Activated naive CD4-positive, alpha-beta T cell treated with anti-CD3 and anti-CD28 coated beads, Interleukin-2, amount 10 ng/mL, durations not matched to agents 7 days and 5 days (primary cell): ENCODE data around the gene GANC.
"Not testable (repeated sequence)": the region's sequence is repeated elsewhere in the genome, so short reads cannot be mapped to it uniquely, and the experiment has no call there.

Experiments
- CTCF ChIA-PET: fragments of 350-600 bp; sonication (Branson Sonifier 250); formaldehyde crosslinking; loops from one replicate; lab custom pipeline; 2021; ENCODE audit warnings: antibody characterized with exemption; lab: Charles Lee
- DNase-seq: peaks from one replicate; pipeline ENCODE4 v3.0.0-alpha.2; 2020
- H3K27ac Mint-ChIP-seq: one replicate; pipeline ENCODE4 v1.8.0; 2021; ENCODE audit warnings: mild to moderate bottlenecking, moderate library complexity, mixed read lengths
- H3K27me3 Mint-ChIP-seq: one replicate; pipeline ENCODE4 v1.8.0; 2021; ENCODE audit warnings: mild to moderate bottlenecking, mixed read lengths
- H3K36me3 Mint-ChIP-seq: one replicate; pipeline ENCODE4 v1.8.0; 2021; ENCODE audit warnings: mixed read lengths
- H3K4me1 Mint-ChIP-seq: one replicate; pipeline ENCODE4 v1.8.0; 2021; ENCODE audit warnings: mixed read lengths
- H3K4me3 Mint-ChIP-seq: one replicate; pipeline ENCODE4 v1.8.0; 2021; ENCODE audit warnings: mild to moderate bottlenecking, moderate library complexity, mixed read lengths
- H3K9me3 Mint-ChIP-seq: one replicate; pipeline ENCODE4 v1.8.0; 2021; ENCODE audit warnings: mixed read lengths

GANC gene

DNA sequence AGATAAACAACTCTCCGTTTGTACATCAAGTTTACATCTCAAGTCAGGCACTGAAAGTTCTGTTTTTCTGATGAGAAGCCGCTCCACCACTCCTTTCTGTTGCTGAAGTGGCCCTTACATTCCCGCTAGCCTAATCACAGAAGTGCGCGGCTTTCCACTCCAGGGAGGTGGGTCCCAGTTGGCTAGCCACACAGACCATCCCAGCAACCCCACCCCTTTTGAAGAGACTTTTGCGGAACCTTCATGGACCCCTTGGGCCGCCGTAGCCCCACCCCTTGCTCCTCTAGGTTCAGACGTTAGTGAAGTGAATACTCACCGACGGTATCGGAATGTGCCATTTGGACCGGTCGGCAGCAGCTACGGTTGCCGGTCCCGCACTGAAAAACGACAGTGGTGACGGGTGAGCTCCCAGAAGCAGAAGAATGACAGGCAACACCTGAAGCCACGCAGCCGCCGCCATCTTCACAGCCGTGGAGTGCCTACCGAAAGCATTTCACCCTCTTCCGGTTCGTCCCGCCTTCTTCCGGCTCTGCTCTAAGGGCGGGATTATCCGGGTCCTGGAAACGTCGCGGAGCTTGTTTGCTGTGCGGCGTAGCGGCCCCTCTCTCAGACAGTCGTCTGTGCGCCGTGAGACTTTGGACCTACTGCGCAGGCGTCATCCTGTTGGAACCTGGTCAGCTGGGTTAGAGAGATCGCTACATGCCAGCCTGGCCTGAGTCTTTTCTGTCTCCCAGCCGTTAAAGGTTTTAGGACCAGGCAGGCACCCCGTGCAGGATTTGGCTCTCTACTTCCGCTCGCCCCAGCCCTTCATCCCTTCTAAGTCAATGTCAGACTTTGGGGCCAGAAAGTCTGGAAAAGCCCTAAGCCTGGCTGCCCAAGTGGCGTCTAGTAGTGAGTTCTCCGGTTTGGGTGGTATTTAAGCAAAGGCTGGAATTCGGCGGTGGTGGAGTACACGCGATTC is at the start of gene GANC, which contains the start of gene TMEM87A:
TSS of gene GANC (plus strand) at position 263 of the 961 bp plus-strand sequence. CDS start 1,281 bp downstream, outside the sequence.
TSS of gene TMEM87A (minus strand) at position 495 of the 961 bp plus-strand sequence. CDS start at position 460, 35 bp downstream.
- CTCF ChIA-PET, result no interaction called here
- Mint-ChIP-seq H3K4me1 (peaks cover 57% of the 10 kb centered on the region), H3K36me3 (peaks cover 28% of the 10 kb centered on the region), H3K9me3 (no peaks in the 10 kb centered on the region), H3K27me3 (no peaks in the 10 kb centered on the region), H3K4me3 (peak within 1 kb of the TSS; percentile 99), H3K27ac (peak within 1 kb of the TSS; percentile 94)
- peak; percentile 98 for DNase-seq

GRCh38 chr15:42226648-42227047 is 46.4 kb upstream of the GANC start:
- Mint-ChIP-seq H3K27ac (no peak overlapping the region), H3K27me3 (no peaks in the 10 kb centered on the region), H3K4me3 (no peak overlapping the region), H3K4me1 (no peaks in the 10 kb centered on the region), H3K36me3 (peaks cover 35% of the 10 kb centered on the region), H3K9me3 (no peaks in the 10 kb centered on the region)
- CTCF ChIA-PET, result no interaction called here
- DNase-seq, result no peak

DNA sequence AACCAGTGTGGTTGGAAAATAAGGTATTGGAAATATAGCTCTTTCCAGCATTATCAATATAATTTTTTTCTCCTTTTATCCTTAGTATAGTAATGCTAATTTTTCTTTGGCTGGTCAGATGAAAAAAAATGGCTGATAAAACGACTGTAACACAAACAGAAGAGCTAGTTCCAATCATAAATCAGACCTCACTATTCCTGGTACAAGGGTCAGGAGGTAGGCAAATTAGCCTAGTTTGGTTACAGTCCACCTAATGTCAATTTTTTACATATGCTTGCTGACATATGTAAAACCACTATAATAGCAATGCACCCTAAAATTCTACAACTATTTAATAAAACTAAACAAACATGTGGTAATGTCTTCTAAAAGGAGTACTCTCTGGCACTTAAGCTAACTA is 45.0 kb upstream of the GANC start:
- Mint-ChIP-seq H3K36me3 (peaks cover 40% of the 10 kb centered on the region), H3K27me3 (no peaks in the 10 kb centered on the region), H3K9me3 (no peaks in the 10 kb centered on the region), H3K4me3 (no peak overlapping the region), H3K4me1 (no peaks in the 10 kb centered on the region), H3K27ac (no peak overlapping the region)
- no peak for DNase-seq
- CTCF ChIA-PET, result no interaction called here

- H3K27me3 Mint-ChIP-seq, H3K27ac Mint-ChIP-seq, CTCF ChIA-PET, H3K4me3 Mint-ChIP-seq, H3K4me1 Mint-ChIP-seq, DNase-seq, H3K9me3 Mint-ChIP-seq: not testable (repeated sequence)
- peaks cover 35% of the 10 kb centered on the region for H3K36me3 Mint-ChIP-seq
Measured at GRCh38 chr15:42228981-42229380, 44.0 kb upstream of the GANC start.

DNA sequence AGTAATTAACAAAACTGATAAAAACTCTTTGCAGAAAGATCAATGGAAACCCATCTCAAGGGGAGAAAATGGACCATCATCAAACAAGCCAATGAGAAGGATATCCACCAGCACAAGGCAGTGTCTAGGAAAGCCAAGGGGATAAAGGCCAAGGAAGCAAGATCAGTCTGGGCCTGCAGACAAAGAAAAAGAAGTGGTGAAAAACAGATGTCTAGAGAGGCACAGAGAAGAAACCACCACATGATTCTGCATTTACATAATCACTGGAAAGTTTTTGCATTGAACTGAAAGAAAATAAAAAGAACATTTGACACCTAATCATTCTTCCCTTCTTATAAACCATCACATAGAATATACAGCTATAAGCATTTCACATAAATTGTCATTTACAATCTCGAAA is 41.9 kb upstream of the GANC start:
- H3K36me3 Mint-ChIP-seq, result peaks cover 30% of the 10 kb centered on the region
- no peaks in the 10 kb centered on the region for H3K27me3 Mint-ChIP-seq
- no peak overlapping the region for H3K4me3 Mint-ChIP-seq
- no peak for DNase-seq
- CTCF ChIA-PET, result no interaction called here
- H3K9me3 Mint-ChIP-seq, result no peaks in the 10 kb centered on the region
- H3K27ac Mint-ChIP-seq, result no peak overlapping the region
- no peaks in the 10 kb centered on the region for H3K4me1 Mint-ChIP-seq

DNA sequence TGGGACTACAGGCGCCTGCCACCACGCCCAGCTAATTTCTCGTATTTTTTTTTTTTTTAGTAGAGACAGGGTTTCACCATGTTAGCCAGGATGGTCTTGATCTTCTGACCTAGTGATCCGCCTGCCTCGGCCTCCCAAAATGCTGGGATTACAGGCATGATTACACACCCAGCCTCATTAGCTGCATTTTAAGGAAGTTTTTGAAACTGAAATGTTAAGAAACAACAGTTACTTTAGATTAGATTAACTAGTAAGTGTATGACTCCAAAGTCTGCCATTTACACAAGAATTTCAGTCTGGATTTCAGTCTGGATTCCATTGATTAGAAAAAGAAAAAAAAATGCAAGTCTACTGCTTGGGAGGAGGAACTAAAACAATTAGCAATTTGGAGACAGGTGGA is 40.4 kb upstream of the GANC start:
- peaks cover 27% of the 10 kb centered on the region for H3K36me3 Mint-ChIP-seq
- CTCF ChIA-PET, result no interaction called here
- H3K4me1 Mint-ChIP-seq, result no peaks in the 10 kb centered on the region
- no peaks in the 10 kb centered on the region for H3K9me3 Mint-ChIP-seq
- no peak overlapping the region for H3K27ac Mint-ChIP-seq
- DNase-seq, result no peak
- H3K27me3 Mint-ChIP-seq, result no peaks in the 10 kb centered on the region
- H3K4me3 Mint-ChIP-seq, result no peak overlapping the region

- CTCF ChIA-PET, result no interaction called here
- no peaks in the 10 kb centered on the region for H3K4me1 Mint-ChIP-seq
- H3K27me3 Mint-ChIP-seq, result no peaks in the 10 kb centered on the region
- no peak overlapping the region for H3K27ac Mint-ChIP-seq
- no peaks in the 10 kb centered on the region for H3K9me3 Mint-ChIP-seq
- no peak overlapping the region for H3K4me3 Mint-ChIP-seq
- DNase-seq, result no peak
- peaks cover 29% of the 10 kb centered on the region for H3K36me3 Mint-ChIP-seq
Measured at GRCh38 chr15:42233107-42233506, 39.9 kb upstream of the GANC start.

- Mint-ChIP-seq H3K9me3 (no peaks in the 10 kb centered on the region), H3K4me1 (peaks cover 24% of the 10 kb centered on the region), H3K27me3 (no peaks in the 10 kb centered on the region), H3K27ac (no peak overlapping the region), H3K36me3 (peaks cover 50% of the 10 kb centered on the region), H3K4me3 (no peak overlapping the region)
- CTCF ChIA-PET, result no interaction called here
- no peak for DNase-seq
Measured at GRCh38 chr15:42239528-42240182, 33.3 kb upstream of the GANC start.

- no peak for DNase-seq
- Mint-ChIP-seq H3K36me3 (peaks cover 45% of the 10 kb centered on the region), H3K27ac (no peak overlapping the region), H3K9me3 (no peaks in the 10 kb centered on the region), H3K27me3 (no peaks in the 10 kb centered on the region), H3K4me3 (no peak overlapping the region), H3K4me1 (peaks cover 24% of the 10 kb centered on the region)
- CTCF ChIA-PET, result no interaction called here
Measured at GRCh38 chr15:42240823-42241222, 32.2 kb upstream of the GANC start.

GRCh38 chr15:42253300-42253699 is 19.7 kb upstream of the GANC start:
- no peak for DNase-seq
- Mint-ChIP-seq H3K9me3 (peaks cover 23% of the 10 kb centered on the region), H3K4me1 (no peaks in the 10 kb centered on the region), H3K36me3 (peaks cover 59% of the 10 kb centered on the region), H3K4me3 (no peak overlapping the region), H3K27me3 (no peaks in the 10 kb centered on the region), H3K27ac (no peak overlapping the region)
- CTCF ChIA-PET, result no interaction called here

- peaks cover 58% of the 10 kb centered on the region for H3K36me3 Mint-ChIP-seq
- no peaks in the 10 kb centered on the region for H3K9me3 Mint-ChIP-seq
- no peaks in the 10 kb centered on the region for H3K27me3 Mint-ChIP-seq
- no peak overlapping the region for H3K27ac Mint-ChIP-seq
- peaks cover 14% of the 10 kb centered on the region for H3K4me1 Mint-ChIP-seq
- DNase-seq, result no peak
- CTCF ChIA-PET, result no interaction called here
- no peak overlapping the region for H3K4me3 Mint-ChIP-seq
Measured at GRCh38 chr15:42264795-42265194, 8.2 kb upstream of the GANC start.

- H3K36me3 Mint-ChIP-seq, result peaks cover 58% of the 10 kb centered on the region
- H3K27me3 Mint-ChIP-seq, result no peaks in the 10 kb centered on the region
- no peaks in the 10 kb centered on the region for H3K9me3 Mint-ChIP-seq
- H3K4me1 Mint-ChIP-seq, result peaks cover 38% of the 10 kb centered on the region
- no peak overlapping the region for H3K4me3 Mint-ChIP-seq
- H3K27ac Mint-ChIP-seq, result no peak overlapping the region
- no peak for DNase-seq
- CTCF ChIA-PET, result interaction anchor here (0.9 kb wide), 1 partner anchor 15 kb away, joined by 3 read pairs; no protein-coding TSS in a partner anchor
Measured at GRCh38 chr15:42267286-42267685, 5.7 kb upstream of the GANC start.

- Mint-ChIP-seq H3K36me3 (peaks cover 36% of the 10 kb centered on the region), H3K4me3 (peak overlapping the region; percentile 6)
- CTCF ChIA-PET, result no interaction called here
Measured at GRCh38 chr15:42270551-42270950, 2.5 kb upstream of the GANC start.

DNA sequence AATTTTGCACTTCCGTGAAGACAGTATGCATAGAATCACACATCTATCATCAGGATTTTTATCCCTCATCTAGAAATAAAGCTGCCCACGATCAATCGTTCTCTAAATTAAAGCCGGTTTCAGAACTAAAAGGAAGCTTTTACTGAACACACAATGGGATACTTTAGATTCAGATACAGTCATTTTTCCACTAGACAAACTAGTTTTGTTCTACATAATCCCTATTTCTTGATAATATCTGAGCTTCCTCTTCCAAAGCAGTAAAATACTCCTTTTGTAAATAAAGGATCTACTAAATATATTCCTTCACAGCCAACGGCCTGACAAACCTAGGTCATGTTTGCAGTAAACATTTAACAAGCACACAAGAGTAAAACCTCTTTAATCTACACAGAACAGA is 2.0 kb upstream of the GANC start:
- CTCF ChIA-PET, result no interaction called here
- Mint-ChIP-seq H3K4me1 (peaks cover 52% of the 10 kb centered on the region), H3K4me3 (peak overlapping the region; percentile 6), H3K27me3 (no peaks in the 10 kb centered on the region), H3K9me3 (no peaks in the 10 kb centered on the region), H3K27ac (no peak overlapping the region), H3K36me3 (peaks cover 32% of the 10 kb centered on the region)
- DNase-seq, result no peak

More at GRCh38 chr15:42270551-42270950, 2.5 kb upstream of the GANC start:
- no peak for DNase-seq
- Mint-ChIP-seq H3K27ac (no peak overlapping the region), H3K4me1 (peaks cover 50% of the 10 kb centered on the region), H3K27me3 (no peaks in the 10 kb centered on the region), H3K9me3 (no peaks in the 10 kb centered on the region)
